GM19099 (cell line): ENCODE measurements around the gene OSMR.

Experiments
- POLR2A ChIP-seq: IDR thresholded peaks from 3 replicates; pipeline ENCODE4 v1.6.1; 2011; ENCODE audit warnings: low read depth; ENCODE audit not compliant: insufficient read length; ENCODE audit errors: extremely low read depth

Gene OSMR

GRCh38 chr5:38923661-38924451, 78.0 kb downstream of the OSMR start:
- TF ChIP-seq POLR2A: no peak

- no peak for TF ChIP-seq POLR2A
Observed at GRCh38 chr5:38925154-38925925, 79.5 kb downstream of the OSMR start.

GRCh38 chr5:38926121-38926520, 80.3 kb downstream of the OSMR start:
- no peak for TF ChIP-seq POLR2A

- TF ChIP-seq POLR2A: no peak
Observed at GRCh38 chr5:38927470-38927869, 81.7 kb downstream of the OSMR start.

GRCh38 chr5:38929838-38930237, 84.0 kb downstream of the OSMR start:
- TF ChIP-seq POLR2A: no peak

- TF ChIP-seq POLR2A: no peak
Observed at GRCh38 chr5:38931731-38932130, 85.9 kb downstream of the OSMR start.

GRCh38 chr5:38932854-38933408, 87.1 kb downstream of the OSMR start:
- no peak for TF ChIP-seq POLR2A

- TF ChIP-seq POLR2A: no peak
Observed at GRCh38 chr5:38935437-38935836, 89.6 kb downstream of the OSMR start.

- no peak for TF ChIP-seq POLR2A
Observed at GRCh38 chr5:38936269-38936668, 90.5 kb downstream of the OSMR start.

GRCh38 chr5:38938424-38938823, 92.6 kb downstream of the OSMR start:
- TF ChIP-seq POLR2A: no peak

GRCh38 chr5:38938973-38939372, 93.2 kb downstream of the OSMR start:
- TF ChIP-seq POLR2A: no peak

- no peak for TF ChIP-seq POLR2A
Observed at GRCh38 chr5:38940230-38940858, 94.5 kb downstream of the OSMR start.

GRCh38 chr5:38941912-38942311, 96.1 kb downstream of the OSMR start:
- no peak for TF ChIP-seq POLR2A

- no peak for TF ChIP-seq POLR2A
Observed at GRCh38 chr5:38944282-38944681, 98.5 kb downstream of the OSMR start.

- TF ChIP-seq POLR2A: no peak
Observed at GRCh38 chr5:38948501-38948900, 102.7 kb downstream of the OSMR start.
